GM20000 (cell line): Measurements from ENCODE around the gene SBDS.
"Not testable (repeated sequence)": the region's sequence is repeated elsewhere in the genome, so short reads cannot be mapped to it uniquely, and the experiment has no call there.

ENCODE experiments used
- DNase-seq: peaks from one replicate; pipeline ENCODE4 v3.0.0; 2012; ENCODE audit warnings: low spot score
- CTCF ChIP-seq: IDR thresholded peaks from 2 replicates; pipeline ENCODE4 v1.5.1; 2012; ENCODE audit warnings: mild to moderate bottlenecking, control low read depth; ENCODE audit errors: extremely low read depth, missing control alignments

SBDS gene

GRCh38 chr7:66994691-66995049 is 716 bp downstream of the SBDS start:
- DNase-seq, result not testable (repeated sequence)
- TF ChIP-seq CTCF, result peak; percentile 22

DNA sequence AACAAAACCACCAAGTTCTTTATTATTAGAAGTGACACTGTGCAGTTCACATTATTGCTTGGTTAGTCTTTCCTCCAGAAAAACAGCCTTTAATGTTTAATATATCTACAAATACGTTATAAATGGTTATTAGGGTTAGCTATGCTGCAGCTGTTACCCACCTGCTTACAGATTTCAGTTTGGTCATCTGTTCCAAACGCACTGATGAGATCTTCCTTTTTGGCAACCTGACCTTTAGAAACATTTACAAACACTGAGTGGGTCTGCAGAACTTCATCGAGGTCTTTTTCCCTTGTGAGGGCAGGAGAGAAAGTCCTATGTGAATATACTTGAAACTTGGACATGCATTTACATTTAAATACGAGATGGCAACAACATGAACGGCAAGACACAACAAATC is 1.3 kb downstream of the SBDS start:
- DNase-seq, result not testable (repeated sequence)

GRCh38 chr7:66989552-66989951 is 5.8 kb downstream of the SBDS start:
- not testable (repeated sequence) for DNase-seq

- not testable (repeated sequence) for DNase-seq
These were observed 15.1 kb downstream of the SBDS start for GRCh38 chr7:66980336-66980735.

GRCh38 chr7:66979013-66979412 is 16.4 kb downstream of the SBDS start:
- not testable (repeated sequence) for DNase-seq

GRCh38 chr7:66978312-66978711 is 17.1 kb downstream of the SBDS start:
- not testable (repeated sequence) for DNase-seq

GRCh38 chr7:66974986-66975590 is 20.3 kb downstream of the SBDS start:
- TF ChIP-seq CTCF, result no peak
- no peak for DNase-seq

DNA sequence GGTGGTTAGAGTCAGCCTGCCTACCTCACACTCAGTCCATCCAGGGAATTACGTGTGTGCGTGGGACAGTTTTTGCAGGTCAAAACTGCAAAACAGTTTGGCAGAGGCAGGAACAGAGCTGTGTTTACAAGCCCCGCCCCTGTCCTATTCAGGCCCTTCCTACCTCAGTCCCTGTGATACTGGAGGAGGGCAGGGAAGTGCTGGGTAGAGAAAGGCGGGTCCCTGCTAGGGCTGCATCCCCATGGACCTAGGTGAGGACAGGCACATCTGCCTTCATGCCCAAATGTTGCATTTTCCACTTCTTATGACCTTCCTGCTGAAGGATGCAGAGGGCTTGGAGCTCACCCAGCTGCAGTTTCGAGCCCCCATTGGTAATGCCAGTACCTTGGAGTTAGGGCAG is 25.1 kb downstream of the SBDS start:
- no peak for DNase-seq

GRCh38 chr7:66969001-66969400 is 26.4 kb downstream of the SBDS start:
- DNase-seq, result not testable (repeated sequence)

More for the DNA sequence above, 25.1 kb downstream of the SBDS start:
- TF ChIP-seq CTCF, result no peak

DNA sequence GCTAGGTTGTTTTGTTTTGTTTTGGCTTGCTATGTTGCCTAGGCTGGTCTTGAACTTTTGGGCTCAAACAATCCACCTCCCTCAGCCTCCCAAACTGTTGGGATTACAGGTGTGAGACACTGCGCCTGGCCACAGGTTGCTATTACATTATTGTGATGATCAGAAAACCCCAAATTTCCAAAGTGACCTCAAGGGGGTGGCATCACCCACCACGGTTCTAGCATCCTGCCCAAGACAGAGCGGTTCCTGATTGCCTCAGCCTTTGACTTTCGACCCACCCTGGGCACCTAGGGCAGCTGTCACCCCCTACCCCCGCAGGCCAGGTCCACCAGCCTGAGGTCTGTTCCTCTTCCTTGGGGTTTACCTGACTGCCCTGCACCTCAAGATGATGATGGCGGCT is 28.4 kb downstream of the SBDS start:
- TF ChIP-seq CTCF, result no peak
- no peak for DNase-seq

DNA sequence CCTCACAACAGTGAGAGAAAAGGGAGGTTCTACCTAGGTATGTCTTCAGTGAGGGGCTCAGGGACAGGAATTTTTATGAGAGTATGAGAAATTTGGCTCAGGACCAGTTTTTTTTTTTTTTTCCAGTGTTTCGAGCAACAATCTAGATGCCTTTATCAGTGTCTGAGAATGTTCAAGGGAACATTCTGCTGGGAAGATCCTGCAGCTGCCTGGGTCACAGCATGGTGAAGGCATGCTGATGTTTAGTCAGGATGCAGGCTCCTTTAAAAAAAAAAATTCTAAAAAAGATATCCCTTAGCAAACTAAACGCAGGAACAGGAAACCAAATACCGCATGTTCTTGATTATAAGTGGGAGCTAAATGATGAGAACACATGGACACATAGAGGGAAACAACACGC is 31.0 kb downstream of the SBDS start:
- TF ChIP-seq CTCF, result no peak
- no peak for DNase-seq
